Measurements from ENCODE around the gene ATP2C2. TPM values are rescaled to one million over a fixed set of nuclear protein-coding genes. Genes with fewer than 3 reads are reported as not detected.

ATP2C2 gene
- total RNA-seq, 4 donors from 2014 or later: 12.9 to 26.9 (median 18.6) TPM

DNA sequence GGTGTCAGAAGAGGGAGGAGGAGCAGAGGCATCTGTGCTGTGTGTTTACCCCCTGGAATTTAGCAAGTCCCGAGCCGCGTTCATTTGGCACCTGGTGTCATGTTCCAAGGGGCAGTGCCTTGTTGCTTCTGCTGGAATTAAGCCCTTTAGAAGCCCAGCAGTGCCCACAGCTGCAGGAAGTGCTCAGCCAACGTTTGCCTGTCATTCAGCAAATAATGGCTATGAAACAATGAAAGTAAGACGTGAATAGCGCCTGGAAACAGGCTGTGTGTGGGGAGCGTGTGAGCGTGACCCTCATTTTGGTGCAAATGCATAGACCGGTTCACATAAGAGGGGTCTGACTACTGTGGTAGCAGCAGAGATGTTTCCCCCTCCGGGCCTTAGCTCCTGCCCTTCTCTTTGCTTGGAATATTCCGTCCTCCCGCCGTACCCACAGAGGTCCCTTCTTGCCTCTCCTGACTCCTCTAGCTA is 5.8 kb upstream of the ATP2C2 start:
- intact Hi-C loops (cut with DNase I): no loop called here

DNA sequence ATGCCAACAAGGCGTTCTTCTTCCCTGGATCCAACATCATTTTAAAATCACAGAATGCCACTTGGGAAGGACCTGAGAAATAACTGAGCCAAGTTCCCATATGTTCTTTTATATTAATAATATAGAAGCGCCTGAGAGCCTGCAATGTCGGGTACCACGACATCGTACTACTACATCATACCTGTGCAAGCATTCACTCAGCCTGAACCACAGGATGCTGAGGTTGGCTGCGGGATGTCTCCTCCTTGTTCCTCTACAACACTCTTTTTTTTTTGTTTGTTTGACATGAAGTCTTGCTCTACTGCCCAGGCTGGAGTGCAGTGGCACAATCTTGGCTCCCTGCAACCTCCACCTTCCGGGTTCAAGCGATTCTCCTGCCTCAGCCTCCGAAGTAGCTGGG is 2.1 kb upstream of the ATP2C2 start:
- H3K36me3 ChIP-seq: no peaks in the 10 kb centered on the region
- no peak for TF ChIP-seq CTCF (IDR thresholded peaks at IDR 0.05)
- TF ChIP-seq POLR2A (IDR thresholded peaks at IDR 0.05): no peak
- no peak overlapping the region for H3K4me3 ChIP-seq (replicated peaks in 1 of 3)
- intact Hi-C loops (cut with DNase I): no loop called here
- H3K9me3 ChIP-seq: no peaks in the 10 kb centered on the region
- 83 to 94% methylated on average over 9 of the region's 9 CpGs for WGBS, 2 donors
- no peak overlapping the region for H3K27ac ChIP-seq
- DNase-seq: no peak
- H3K4me1 ChIP-seq: peaks cover 7 to 15% of the 10 kb centered on the region in 2 donors
- no peaks in the 10 kb centered on the region for H3K27me3 ChIP-seq

More for the DNA sequence above, 5.8 kb upstream of the ATP2C2 start:
- DNase-seq: no peak
- Histone ChIP-seq H3K9me3 (no peaks in the 10 kb centered on the region), H3K36me3 (no peaks in the 10 kb centered on the region), H3K27ac (no peak overlapping the region), H3K27me3 (no peaks in the 10 kb centered on the region), H3K4me3 (replicated peaks in 1 of 3) (no peak overlapping the region), H3K4me1 (peaks cover 0 to 2% of the 10 kb centered on the region in 2 donors)
- TF ChIP-seq CTCF (IDR thresholded peaks at IDR 0.05) (no peak), POLR2A (IDR thresholded peaks at IDR 0.05) (no peak)
- WGBS, 2 donors: 71 to 76% methylated on average over 13 of the region's 13 CpGs

DNA sequence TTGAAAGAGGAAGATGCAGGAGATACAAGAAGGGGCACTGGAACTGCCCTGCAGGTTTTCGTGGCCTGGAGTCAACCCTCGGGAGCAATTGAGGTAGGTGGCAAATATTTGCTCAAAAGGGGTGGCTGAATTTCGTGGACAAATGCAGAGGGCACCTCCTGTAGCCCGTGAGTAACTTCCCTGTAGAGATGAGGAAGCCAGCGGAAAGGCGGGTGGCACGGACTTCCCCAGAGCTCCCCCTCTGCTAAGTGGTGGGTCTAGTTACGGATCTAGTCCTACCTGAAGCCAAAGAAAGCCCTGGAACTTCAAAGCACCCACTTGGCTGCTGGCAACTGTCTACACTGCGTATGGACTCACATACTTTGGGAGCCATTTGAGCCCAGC is 1.0 kb upstream of the ATP2C2 start:
- Histone ChIP-seq H3K27ac (no peak overlapping the region), H3K4me3 (replicated peaks in 1 of 3) (no peak overlapping the region), H3K27me3 (no peaks in the 10 kb centered on the region), H3K4me1 (peaks cover 7 to 15% of the 10 kb centered on the region in 2 donors), H3K9me3 (no peaks in the 10 kb centered on the region), H3K36me3 (no peaks in the 10 kb centered on the region)
- WGBS, 2 donors: 60 to 63% methylated on average over 9 of the region's 9 CpGs
- TF ChIP-seq POLR2A (IDR thresholded peaks at IDR 0.05) (no peak), CTCF (IDR thresholded peaks at IDR 0.05) (no peak)
- intact Hi-C loops (cut with DNase I): no loop called here
- DNase-seq: no peak

GRCh38 chr16:84367750-84368307 is 509 bp upstream of the ATP2C2 start:
- 37 to 67% methylated on average over 7 to 14 of the region's 27 CpGs for WGBS, 2 donors
- intact Hi-C loops (cut with DNase I): no loop called here
- H3K27me3 ChIP-seq: no peaks in the 10 kb centered on the region
- no peaks in the 10 kb centered on the region for H3K36me3 ChIP-seq
- H3K27ac ChIP-seq: peak overlapping the region; percentile 19 to 50 (median 43)
- H3K4me3 ChIP-seq (replicated peaks in 1 of 3): peak overlapping the region in 2 of 3 donors; percentile 8 to 41
- no peaks in the 10 kb centered on the region for H3K9me3 ChIP-seq
- TF ChIP-seq CTCF (IDR thresholded peaks at IDR 0.05): no peak
- no peak for TF ChIP-seq POLR2A (IDR thresholded peaks at IDR 0.05)
- H3K4me1 ChIP-seq: peaks cover 7 to 15% of the 10 kb centered on the region in 2 donors
- DNase-seq: peak; percentile 64 to 68

DNA sequence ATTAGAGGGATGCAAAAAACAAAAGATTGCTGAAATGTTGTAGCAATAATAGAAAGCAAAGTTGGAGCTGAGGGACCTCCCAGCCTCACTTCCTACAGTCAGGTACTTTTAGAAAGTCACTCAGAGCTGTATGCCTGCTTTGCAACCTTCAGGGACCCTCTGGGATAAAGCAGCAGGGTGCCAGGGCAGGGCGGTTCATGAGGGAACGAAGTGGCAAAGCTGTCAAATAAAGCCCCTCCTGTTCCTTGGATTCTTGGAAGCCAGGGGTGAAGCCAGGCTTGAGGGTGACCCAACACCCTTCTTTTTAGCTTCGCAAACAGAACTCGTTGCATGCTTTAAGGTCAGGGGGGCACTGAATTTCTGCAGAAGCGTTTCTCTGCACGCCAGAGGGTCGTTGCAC is 767 bp downstream of the ATP2C2 start:
- Histone ChIP-seq H3K4me1 (peaks cover 7 to 15% of the 10 kb centered on the region in 2 donors), H3K27ac (no peak overlapping the region), H3K9me3 (no peaks in the 10 kb centered on the region), H3K36me3 (no peaks in the 10 kb centered on the region), H3K4me3 (replicated peaks in 1 of 3) (peak overlapping the region in 1 of 3 donors; percentile 41), H3K27me3 (no peaks in the 10 kb centered on the region)
- DNase-seq: no peak
- 51 to 58% methylated on average over 7 of the region's 7 CpGs for WGBS, 2 donors
- intact Hi-C loops (cut with DNase I): no loop called here
- TF ChIP-seq POLR2A (IDR thresholded peaks at IDR 0.05) (no peak), CTCF (IDR thresholded peaks at IDR 0.05) (no peak)
